HepG2 (cell line): ENCODE results near the gene RIMKLB. TPM values are rescaled to one million over a fixed set of nuclear protein-coding genes. Genes with fewer than 3 reads are reported as not detected.

Source experiments
- ATAC-seq: fragments of 200-7000 bp; cut with Tn5 transposase; 3 replicates; pipeline ENCODE4 v1.9.1; 2020; ENCODE audit warnings: mild to moderate bottlenecking, moderate library complexity
- BruUV-seq: library from RNA; stranded (reverse); fragments of 400-500 nt; replicated peaks from 2 replicates; lab custom pipeline; 2021; lab: Mats Ljungman, UMichigan
- CTCF ChIA-PET: fragments of 300-600 bp; formaldehyde crosslinking; extraction: SDS; loops from one replicate; lab custom pipeline; 2021; ENCODE audit warnings: low total read pairs, inconsistent platforms, low intra/inter-chr PET ratio; lab: Yijun Ruan, JAX
- POLR2A ChIA-PET: fragments of 350-600 bp; sonication (Branson Sonifier 250); formaldehyde crosslinking; loops from one replicate; lab custom pipeline; 2020; ENCODE audit warnings: antibody characterized with exemption, inconsistent platforms; lab: Yijun Ruan, JAX
- DNase-seq: peaks from one replicate; pipeline ENCODE4 v3.0.0-alpha.2; 2015; ENCODE audit warnings: low spot score
- FAIRE-seq: peaks from 3 replicates; lab custom pipeline; 2011; peaks lifted over from hg19 to GRCh38; lab: Jason Lieb, UNC
- H2AFZ ChIP-seq: one replicate; pipeline ENCODE4 v1.6.1; 2011; ENCODE audit warnings: low read length, inconsistent platforms
- H3K27ac ChIP-seq: fragments of 300-600 bp; 3 replicates; pipeline ENCODE4 v1.8.0; 2011; ENCODE audit warnings: mixed run types, mild to moderate bottlenecking, mixed read lengths, low read length, inconsistent platforms; ENCODE audit not compliant: insufficient read depth; ENCODE audit errors: extremely low read length
- H3K27me3 ChIP-seq, 2 experiments: fragments of 200-600 bp in 1 of 2; 2 replicates in 1 of 2; 3 replicates in 1 of 2; pipeline versions ENCODE4 v1.6.0 to v1.8.0; 2011; ENCODE audit warnings: low read length in 2 of 2, mild to moderate bottlenecking in 2 of 2, moderate library complexity in 2 of 2, inconsistent platforms in 1 of 2; ENCODE audit not compliant: insufficient read depth in 2 of 2, control insufficient read depth in 1 of 2
- H3K36me3 ChIP-seq, 2 experiments: fragments of 200-600 bp in 1 of 2; replicated peaks in 1 of 2; 2 replicates in 1 of 2; 3 replicates in 1 of 2; pipeline versions ENCODE4 v1.5.1 to v1.8.0; 2011; ENCODE audit warnings: low read length in 2 of 2, inconsistent platforms in 1 of 2; ENCODE audit not compliant: insufficient read depth in 2 of 2, control insufficient read depth in 1 of 2
- H3K4me1 ChIP-seq: 2 replicates; pipeline ENCODE4 v1.5.1; 2012; ENCODE audit warnings: low read length, inconsistent platforms; ENCODE audit not compliant: insufficient read depth
- H3K4me2 ChIP-seq: 2 replicates; pipeline ENCODE4 v1.6.0; 2011; ENCODE audit warnings: low read depth, low read length, inconsistent platforms
- H3K4me3 ChIP-seq, 3 experiments: fragments of 200-600 bp in 1 of 3; sonication (generic), shearing (Covaris generic) in 1 of 3; replicated peaks in 1 of 3; 2 replicates each; pipeline ENCODE4 v1.5.1; 2011 to 2016; ENCODE audit warnings: low read length in 3 of 3, inconsistent platforms in 2 of 3, low read depth in 2 of 3, mild to moderate bottlenecking in 2 of 3, control low read depth in 1 of 3, mixed read lengths in 1 of 3; ENCODE audit not compliant: insufficient read depth in 1 of 3
- H3K79me2 ChIP-seq: one replicate; pipeline ENCODE4 v1.6.1; 2011; ENCODE audit warnings: low read length, inconsistent platforms; ENCODE audit not compliant: insufficient read depth
- H3K9ac ChIP-seq: 2 replicates; pipeline ENCODE4 v1.6.0; 2011; ENCODE audit warnings: mild to moderate bottlenecking, low read depth, low read length, inconsistent platforms; ENCODE audit not compliant: insufficient read depth
- H3K9me3 ChIP-seq: 2 replicates; pipeline ENCODE4 v1.5.1; 2012; ENCODE audit warnings: mild to moderate bottlenecking, low read length
- H4K20me1 ChIP-seq: 2 replicates; pipeline ENCODE4 v1.6.0; 2011; ENCODE audit warnings: inconsistent platforms, mild to moderate bottlenecking, low read length, moderate library complexity; ENCODE audit not compliant: insufficient read depth
- ATF3 ChIP-seq: sonication (generic); formaldehyde crosslinking; IDR thresholded peaks from 2 replicates; pipeline ENCODE4 v1.4.0; 2020; ENCODE audit warnings: missing genetic modification reagents
- CHD4 ChIP-seq: fragments of 200-600 bp; sonication (generic); IDR thresholded peaks from 2 replicates; pipeline ENCODE4 v1.7.0; 2017; ENCODE audit warnings: mild to moderate bottlenecking, low read length, borderline replicate concordance
- HOXA7 ChIP-seq: sonication (generic); formaldehyde crosslinking; IDR thresholded peaks from 2 replicates; pipeline ENCODE4 v1.8.1; 2022; ENCODE audit warnings: mild to moderate bottlenecking, missing genetic modification reagents, moderate library complexity
- JDP2 ChIP-seq: sonication (generic); formaldehyde crosslinking; IDR thresholded peaks from 2 replicates; pipeline ENCODE4 v1.8.1; 2022; ENCODE audit warnings: missing genetic modification reagents, borderline replicate concordance
- NONO ChIP-seq, 2 experiments: fragments of 450-650 bp in 1 of 2; sonication (generic) in 1 of 2; formaldehyde crosslinking in 1 of 2; IDR thresholded peaks in 1 of 2; conservative IDR thresholded peaks in 1 of 2; 2 replicates each; pipeline versions ENCODE4 v1.6.1 to v1.8.0; 2017 to 2022; ENCODE audit warnings: mild to moderate bottlenecking in 1 of 2, missing genetic modification reagents in 1 of 2, moderate library complexity in 1 of 2
- SKI ChIP-seq: fragments of 450-650 bp; IDR thresholded peaks from one replicate; pipeline ENCODE4 v1.6.1; 2018; ENCODE audit warnings: mild to moderate bottlenecking; ENCODE audit not compliant: partially characterized antibody
- SOX5 ChIP-seq: IDR thresholded peaks from 2 replicates; pipeline ENCODE4 v1.6.1; 2016; ENCODE audit warnings: borderline replicate concordance
- SRSF9 ChIP-seq: fragments of 200-400 bp; formaldehyde crosslinking; IDR thresholded peaks from 2 replicates; pipeline ENCODE4 v1.6.1; 2018; ENCODE audit warnings: borderline replicate concordance, mild to moderate bottlenecking, low read depth, low read length; ENCODE audit not compliant: insufficient read depth, poor library complexity, severe bottlenecking
- STAT5B ChIP-seq: sonication (generic); formaldehyde crosslinking; IDR thresholded peaks from 2 replicates; pipeline ENCODE4 v1.4.0; 2020; ENCODE audit warnings: missing genetic modification reagents
- TARDBP ChIP-seq: sonication (generic); formaldehyde crosslinking; IDR thresholded peaks from 2 replicates; pipeline ENCODE4 v1.8.0; 2022; ENCODE audit warnings: mild to moderate bottlenecking, missing genetic modification reagents
- TFDP2 ChIP-seq: sonication (generic); formaldehyde crosslinking; IDR thresholded peaks from 2 replicates; pipeline ENCODE4 v1.4.0; 2020; ENCODE audit warnings: missing genetic modification reagents
- ZBTB4 ChIP-seq: sonication (generic); formaldehyde crosslinking; IDR thresholded peaks from 2 replicates; pipeline ENCODE4 v1.4.0; 2020; ENCODE audit warnings: missing genetic modification reagents, mild to moderate bottlenecking, borderline replicate concordance
- ZBTB44 ChIP-seq: sonication (generic); formaldehyde crosslinking; IDR thresholded peaks from 2 replicates; pipeline ENCODE4 v1.4.0; 2020; ENCODE audit warnings: missing genetic modification reagents
- ZMYM4 ChIP-seq: sonication (generic); formaldehyde crosslinking; IDR thresholded peaks from 2 replicates; pipeline ENCODE4 v1.8.1; 2023; ENCODE audit warnings: mild to moderate bottlenecking, missing genetic modification reagents
- ZNF83 ChIP-seq: sonication (generic); formaldehyde crosslinking; IDR thresholded peaks from 2 replicates; pipeline ENCODE4 v1.4.0; 2020; ENCODE audit warnings: missing genetic modification reagents, mild to moderate bottlenecking, borderline replicate concordance
- WGBS: methylation state at CpG from one replicate; pipeline ENCODE4 v1.1.6; 2017; ENCODE audit warnings: low lambda C conversion rate; 5-methylcytosine and 5-hydroxymethylcytosine counted together
- in situ Hi-C: cut with HindIII; loops from 2 replicates; pipeline ENCODE4 v1.10.0; 2017; ENCODE audit warnings: low pct_unique_long_range_greater_than_20kb; ENCODE audit not compliant: extremely low pct_ligation_motif_present
- intact Hi-C: fragments of 100-400 bp; cut with micrococcal nuclease; formaldehyde crosslinking; loops from one replicate; pipeline ENCODE4 v1.10.0; 2022; ENCODE audit not compliant: unreplicated experiment
- polyA plus RNA-seq, 8 experiments: library from polyadenylated mRNA; depleted of rRNA in 3 of 8; stranded (reverse) in 7 of 8; unstranded in 1 of 8; fragments of >200 nt; fragmentation: Illumina TruSeq in 4 of 8; extraction: Trizol in 4 of 8; gene quantifications; 2 replicates each; pipeline versions ENCODE4 v1.2.1 to v1.2.3, GENCODE V29; 2011 to 2016; ENCODE audit warnings: low read depth in 4 of 8, missing spikeins in 1 of 8, mixed read lengths in 1 of 8; ENCODE audit not compliant: insufficient read depth in 1 of 8
- total RNA-seq, 5 experiments: library from RNA; depleted of rRNA; stranded (reverse); fragments of >200 nt; fragmentation: Illumina TruSeq; extraction: Trizol; gene quantifications; 2 replicates each; pipeline ENCODE4 v1.2.3, GENCODE V29; 2016; ENCODE audit warnings: low read depth in 1 of 5

The RIMKLB gene
- total and polyA plus RNA-seq, 2 of the 13 experiments (the other 11 are each of a cell fraction or from before 2014, with no cell fraction given): 0.33 to 0.40 TPM

GRCh38 chr12:8662593-8662992, 35.2 kb upstream of the RIMKLB start, which contains the start of gene MFAP5:
MFAP5 (minus strand) TSS chr12:8662826; CDS start chr12:8662104, 722 bp downstream.
- DNase-seq (no peak), ATAC-seq (no peak), FAIRE-seq (no peak)
- Histone ChIP-seq H3K4me2 (no peak within 1 kb of the TSS), H3K4me3 (no peak within 1 kb of the TSS), H3K4me1 (no peaks in the 10 kb centered on the region), H3K36me3 (no peaks in the 10 kb centered on the region), H3K79me2 (no peaks in the 10 kb centered on the region), H3K27ac (no peak within 1 kb of the TSS), H3K9me3 (no peaks in the 10 kb centered on the region), H3K9ac (no peak within 1 kb of the TSS), H2AFZ (no peak within 1 kb of the TSS), H3K27me3 (peaks cover 0 to 10% of the 10 kb centered on the region in 2 experiments; a peak in 3 of 5 replicates), H4K20me1 (no peaks in the 10 kb centered on the region)
- TF ChIP-seq CHD4 (no peak), TFDP2 (no peak), ZMYM4 (no peak), TARDBP (CRISPR knock-in tag) (no peak), NONO (IDR thresholded peaks at IDR 0.05) (no peak), NONO (CRISPR knock-in tag; conservative IDR thresholded peaks at IDR 0.05) (no peak), JDP2 (CRISPR knock-in tag) (no peak), SOX5 (CRISPR knock-in tag) (no peak), SKI (no peak), ZNF83 (CRISPR knock-in tag) (no peak), SRSF9 (no peak), ZBTB4 (no peak), STAT5B (CRISPR knock-in tag) (no peak), HOXA7 (CRISPR knock-in tag) (no peak), ZBTB44 (CRISPR knock-in tag) (no peak), ATF3 (CRISPR knock-in tag) (no peak)
- BruUV-seq: no TSS peak
- intact Hi-C loops (no loop called here), in situ Hi-C loops (no loop called here)
- ChIA-PET POLR2A (no interaction called here), CTCF (no interaction called here)
- 10% methylated on average over 6 of the region's 6 CpGs for WGBS
